ENCODE results near the gene KRTAP7-1. TPM values are rescaled to one million over a fixed set of nuclear protein-coding genes. Genes with fewer than 3 reads are reported as not detected.
A peak's percentile ranks its signal among the peaks of the same experiment; 100 is the strongest.

The KRTAP7-1 gene, protein sequence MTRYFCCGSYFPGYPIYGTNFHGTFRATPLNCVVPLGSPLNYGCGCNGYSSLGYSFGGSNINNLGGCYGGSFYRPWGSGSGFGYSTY
- polyA plus RNA-seq = not detected
- long read RNA-seq, donor 1 = 0 reads
- long read RNA-seq, donor 2 = 0 reads
- long read RNA-seq, donor 3 = 0 reads
- long read RNA-seq, donor 4 = 0 reads
- long read RNA-seq, donor 5 = 0 reads
- long read RNA-seq, donor 6 = 0 reads
- long read RNA-seq, donor 7 = 0 reads
- long read RNA-seq, donor 8 = 0 reads
- long read RNA-seq, donor 9 = 0 reads
- long read RNA-seq, donor 10 = 0 reads
- long read RNA-seq, donor 11 = 0 reads

DNA sequence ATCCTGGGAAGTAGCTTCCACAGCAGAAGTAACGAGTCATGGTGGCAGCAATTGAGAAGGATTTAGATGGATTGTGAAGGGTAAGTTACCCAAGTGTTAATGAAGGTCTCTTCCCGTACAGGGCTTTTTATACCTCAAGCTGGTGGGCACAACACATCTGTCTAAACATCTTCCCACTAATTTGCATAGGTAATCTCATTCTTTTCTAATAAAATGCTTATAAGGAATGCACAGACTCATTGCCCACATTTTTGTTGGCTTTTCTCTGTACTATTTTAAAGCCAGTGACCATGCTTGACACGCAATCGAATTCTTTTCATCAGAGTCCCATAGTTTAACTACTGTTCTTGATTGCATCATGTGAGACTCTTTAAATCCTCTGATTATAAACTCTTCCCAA lies at the start of gene KRTAP7-1:
Gene KRTAP7-1 (minus strand): TSS at position 101 of the 400 bp plus-strand sequence. CDS start 61 bp downstream, at position 40.
- Histone ChIP-seq H3K4me1 (ENCODE audit: control insufficient read depth, insufficient read depth, low read length) (no peaks in the 10 kb centered on the region), H3K27ac (ENCODE audit: low read length) (no peak within 1 kb of the TSS), H3K27me3 (ENCODE audit: control insufficient read depth, insufficient read depth, low read length) (no peaks in the 10 kb centered on the region), H3K36me3 (ENCODE audit: control insufficient read depth, insufficient read depth, low read length) (no peaks in the 10 kb centered on the region), H3K9me3 (ENCODE audit: control insufficient read depth, low read depth, low read length) (no peaks in the 10 kb centered on the region), H3K4me3 (ENCODE audit: low read length) (no peak within 1 kb of the TSS)
- no peak for DNase-seq
- 100% methylated on average over 1 of the region's 4 CpGs for WGBS (ENCODE audit: insufficient coverage, low lambda C conversion rate)

DNA sequence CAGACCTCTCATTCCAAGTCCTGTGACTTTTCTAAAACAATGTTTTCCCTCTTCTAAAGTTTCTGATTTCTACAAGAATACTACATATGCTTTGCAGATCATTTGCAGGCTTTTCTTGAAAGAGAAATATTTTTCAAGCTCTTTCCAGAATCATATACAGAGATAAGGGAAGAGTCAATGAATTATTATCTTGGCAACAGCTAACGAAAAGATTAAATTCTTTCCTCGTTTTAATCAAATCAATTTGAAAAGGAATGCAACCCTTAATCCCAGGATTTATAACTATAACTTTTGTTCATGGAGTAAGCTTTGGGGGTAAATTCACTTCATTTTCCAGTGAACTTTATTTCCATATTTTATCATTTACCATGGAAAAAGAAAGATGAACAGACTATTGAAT lies 45.0 kb upstream of the KRTAP7-1 start:
- no peaks in the 10 kb centered on the region for H3K4me1 ChIP-seq (ENCODE audit: control insufficient read depth, insufficient read depth, low read length)
- WGBS (ENCODE audit: insufficient coverage, low lambda C conversion rate) = 71% methylated on average over 2 of the region's 2 CpGs

DNA sequence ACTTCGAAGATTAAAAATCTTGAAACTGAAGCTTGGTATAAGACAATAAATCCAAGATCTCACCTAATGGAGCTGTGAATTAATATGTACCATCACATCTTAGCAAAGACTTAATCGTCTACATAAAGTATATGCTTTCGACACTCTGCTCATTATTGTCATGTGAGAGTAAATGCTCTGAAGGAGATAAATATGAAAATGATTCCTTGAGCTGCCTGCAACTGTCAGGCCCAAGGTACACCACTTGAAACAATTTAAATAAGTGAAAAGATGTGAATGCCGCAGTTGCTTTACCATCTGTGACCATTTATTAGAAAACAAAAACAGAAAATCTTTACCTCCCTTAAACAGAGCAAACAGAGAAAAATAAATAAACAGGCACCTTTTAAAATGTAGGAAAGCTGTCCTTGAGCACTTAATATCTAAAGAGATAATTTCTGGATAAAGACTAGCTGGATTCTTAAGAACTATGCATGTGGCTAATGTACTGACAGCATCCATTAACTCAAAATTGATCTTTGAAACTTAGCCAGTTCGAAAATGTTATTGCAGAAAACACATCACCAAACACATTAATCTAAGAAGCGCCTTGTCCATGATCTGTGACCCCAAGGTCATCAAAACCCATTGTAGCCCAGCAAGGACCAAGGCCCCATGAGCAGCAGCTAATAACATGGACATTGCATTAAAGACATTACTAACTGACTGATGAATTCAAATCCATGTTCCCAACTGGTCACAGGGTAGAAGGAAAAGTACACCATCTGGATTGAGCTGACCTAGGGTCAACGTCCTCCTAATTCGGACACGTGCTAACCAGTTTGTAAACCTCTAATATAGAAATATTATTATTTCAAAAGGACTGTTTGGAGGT lies 18.3 kb upstream of the KRTAP7-1 start:
- no peaks in the 10 kb centered on the region for H3K9me3 ChIP-seq (ENCODE audit: control insufficient read depth, low read depth, low read length)
- no peaks in the 10 kb centered on the region for H3K4me1 ChIP-seq (ENCODE audit: control insufficient read depth, insufficient read depth, low read length)
- 92% methylated on average over 4 of the region's 9 CpGs for WGBS (ENCODE audit: insufficient coverage, low lambda C conversion rate)
- H3K27me3 ChIP-seq (ENCODE audit: control insufficient read depth, insufficient read depth, low read length) = no peaks in the 10 kb centered on the region
- no peak for DNase-seq
- H3K27ac ChIP-seq (ENCODE audit: low read length) = no peak overlapping the region
- no peak overlapping the region for H3K4me3 ChIP-seq (ENCODE audit: low read length)
- H3K36me3 ChIP-seq (ENCODE audit: control insufficient read depth, insufficient read depth, low read length) = no peaks in the 10 kb centered on the region

More for the DNA sequence above, 45.0 kb upstream of the KRTAP7-1 start:
- no peak for DNase-seq
- Histone ChIP-seq H3K9me3 (ENCODE audit: control insufficient read depth, low read depth, low read length) (no peaks in the 10 kb centered on the region), H3K4me3 (ENCODE audit: low read length) (no peak overlapping the region), H3K27ac (ENCODE audit: low read length) (no peak overlapping the region), H3K27me3 (ENCODE audit: control insufficient read depth, insufficient read depth, low read length) (no peaks in the 10 kb centered on the region), H3K36me3 (ENCODE audit: control insufficient read depth, insufficient read depth, low read length) (no peaks in the 10 kb centered on the region)

DNA sequence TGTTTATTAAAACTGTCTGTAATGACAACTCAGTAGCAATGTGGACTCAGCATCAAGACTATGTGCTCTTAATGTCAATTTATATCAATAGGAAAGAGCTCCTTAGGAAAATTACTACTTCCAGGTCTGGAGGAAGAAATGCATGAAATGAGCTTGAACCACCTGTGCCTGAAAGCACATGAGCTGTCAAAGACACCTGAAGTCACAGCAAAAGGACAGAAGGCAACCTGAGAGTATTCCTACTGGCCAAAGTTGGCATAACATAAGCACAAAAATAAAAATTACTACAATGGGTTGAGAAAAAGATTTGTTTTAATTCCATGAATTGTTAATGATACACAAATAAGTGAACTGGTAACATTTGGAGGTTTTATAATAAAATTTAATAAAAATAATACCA lies 13.4 kb upstream of the KRTAP7-1 start:
- no peak for DNase-seq
- no peak overlapping the region for H3K4me3 ChIP-seq (ENCODE audit: low read length)

DNA sequence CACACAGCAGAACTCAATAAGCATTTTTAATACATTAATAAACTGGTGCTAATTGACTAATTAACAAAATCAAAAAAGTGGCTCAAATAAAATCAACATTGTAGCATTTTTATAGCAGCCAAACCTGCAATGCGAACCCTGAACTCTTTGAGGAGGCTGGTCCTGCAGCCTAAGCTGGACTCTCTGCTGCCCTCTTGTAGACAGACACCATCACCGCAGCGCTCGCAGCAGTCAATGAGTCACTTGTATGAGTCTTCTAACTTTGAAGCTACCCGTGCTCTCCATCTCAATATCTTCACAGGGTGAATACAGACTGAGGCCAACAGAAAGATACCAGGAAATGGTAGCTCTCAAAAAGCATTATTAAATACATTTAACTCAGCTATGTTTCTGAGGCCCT lies 9.7 kb upstream of the KRTAP7-1 start:
- Histone ChIP-seq H3K9me3 (ENCODE audit: control insufficient read depth, low read depth, low read length) (no peaks in the 10 kb centered on the region), H3K27me3 (ENCODE audit: control insufficient read depth, insufficient read depth, low read length) (no peaks in the 10 kb centered on the region), H3K4me1 (ENCODE audit: control insufficient read depth, insufficient read depth, low read length) (no peaks in the 10 kb centered on the region), H3K4me3 (ENCODE audit: low read length) (no peak overlapping the region), H3K36me3 (ENCODE audit: control insufficient read depth, insufficient read depth, low read length) (no peaks in the 10 kb centered on the region), H3K27ac (ENCODE audit: low read length) (no peak overlapping the region)
- peak in 1 of 2 donors; percentile 5 for DNase-seq
- WGBS (ENCODE audit: insufficient coverage, low lambda C conversion rate) = 60% methylated on average over 1 of the region's 5 CpGs

More for the DNA sequence above, 13.4 kb upstream of the KRTAP7-1 start:
- no peaks in the 10 kb centered on the region for H3K36me3 ChIP-seq (ENCODE audit: control insufficient read depth, insufficient read depth, low read length)
- no peaks in the 10 kb centered on the region for H3K27me3 ChIP-seq (ENCODE audit: control insufficient read depth, insufficient read depth, low read length)
- no peaks in the 10 kb centered on the region for H3K4me1 ChIP-seq (ENCODE audit: control insufficient read depth, insufficient read depth, low read length)
- H3K27ac ChIP-seq (ENCODE audit: low read length) = no peak overlapping the region
- H3K9me3 ChIP-seq (ENCODE audit: control insufficient read depth, low read depth, low read length) = no peaks in the 10 kb centered on the region

DNA sequence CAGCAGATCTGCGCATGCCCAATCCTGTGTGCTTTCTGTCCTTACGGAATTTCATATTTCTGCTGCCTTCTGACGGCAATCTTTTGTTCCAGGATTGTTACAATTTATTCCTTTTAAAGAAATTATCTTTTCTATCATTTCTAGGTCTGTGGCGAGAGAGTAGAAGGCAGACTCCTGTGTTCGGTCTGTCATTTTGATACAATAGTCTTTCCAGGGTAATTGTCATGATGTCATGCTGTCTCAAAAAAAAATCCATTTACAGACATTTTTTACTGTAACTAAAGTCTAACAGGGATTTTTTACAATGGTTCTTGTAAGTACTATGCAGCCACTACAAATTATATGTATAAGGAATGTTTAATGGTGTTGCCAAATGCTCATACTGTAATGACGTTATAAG lies 9.0 kb upstream of the KRTAP7-1 start:
- no peaks in the 10 kb centered on the region for H3K4me1 ChIP-seq (ENCODE audit: control insufficient read depth, insufficient read depth, low read length)
- H3K9me3 ChIP-seq (ENCODE audit: control insufficient read depth, low read depth, low read length) = no peaks in the 10 kb centered on the region
- H3K27me3 ChIP-seq (ENCODE audit: control insufficient read depth, insufficient read depth, low read length) = no peaks in the 10 kb centered on the region
- 89% methylated on average over 3 of the region's 6 CpGs for WGBS (ENCODE audit: insufficient coverage, low lambda C conversion rate)
- no peak overlapping the region for H3K27ac ChIP-seq (ENCODE audit: low read length)
- no peak overlapping the region for H3K4me3 ChIP-seq (ENCODE audit: low read length)
- no peak for DNase-seq
- H3K36me3 ChIP-seq (ENCODE audit: control insufficient read depth, insufficient read depth, low read length) = no peaks in the 10 kb centered on the region

DNA sequence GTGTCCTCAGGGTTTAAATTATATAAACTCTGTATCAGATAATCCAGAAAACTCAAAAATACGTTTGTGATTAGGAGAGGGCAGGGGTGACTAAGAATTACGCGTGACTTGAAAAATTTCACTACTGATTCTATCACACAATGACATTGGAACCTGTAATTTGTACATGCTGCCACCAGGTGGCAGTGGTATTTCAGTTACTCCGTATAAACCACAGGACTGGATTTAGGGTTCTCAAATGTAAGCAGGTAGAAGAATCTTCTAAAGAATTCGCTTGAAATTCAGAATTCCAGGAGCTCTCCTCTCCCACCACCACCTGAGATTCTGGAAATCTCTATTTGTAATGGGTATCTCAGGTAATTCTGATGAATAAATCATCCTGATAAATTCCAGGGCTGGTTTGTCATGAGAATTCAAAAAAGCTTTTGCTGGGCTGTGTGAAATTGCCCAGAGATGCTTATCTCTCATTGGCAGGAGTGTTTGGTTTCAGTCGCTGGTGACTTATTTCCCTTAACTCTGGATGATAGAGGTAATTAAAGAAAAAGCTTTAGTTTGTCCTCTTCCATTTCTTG lies 1.7 kb upstream of the KRTAP7-1 start:
- Histone ChIP-seq H3K27me3 (ENCODE audit: control insufficient read depth, insufficient read depth, low read length) (no peaks in the 10 kb centered on the region), H3K4me1 (ENCODE audit: control insufficient read depth, insufficient read depth, low read length) (no peaks in the 10 kb centered on the region), H3K4me3 (ENCODE audit: low read length) (no peak overlapping the region), H3K36me3 (ENCODE audit: control insufficient read depth, insufficient read depth, low read length) (no peaks in the 10 kb centered on the region), H3K27ac (ENCODE audit: low read length) (no peak overlapping the region), H3K9me3 (ENCODE audit: control insufficient read depth, low read depth, low read length) (no peaks in the 10 kb centered on the region)
- DNase-seq = no peak
- WGBS (ENCODE audit: insufficient coverage, low lambda C conversion rate) = 0% methylated on average over 1 of the region's 6 CpGs

DNA sequence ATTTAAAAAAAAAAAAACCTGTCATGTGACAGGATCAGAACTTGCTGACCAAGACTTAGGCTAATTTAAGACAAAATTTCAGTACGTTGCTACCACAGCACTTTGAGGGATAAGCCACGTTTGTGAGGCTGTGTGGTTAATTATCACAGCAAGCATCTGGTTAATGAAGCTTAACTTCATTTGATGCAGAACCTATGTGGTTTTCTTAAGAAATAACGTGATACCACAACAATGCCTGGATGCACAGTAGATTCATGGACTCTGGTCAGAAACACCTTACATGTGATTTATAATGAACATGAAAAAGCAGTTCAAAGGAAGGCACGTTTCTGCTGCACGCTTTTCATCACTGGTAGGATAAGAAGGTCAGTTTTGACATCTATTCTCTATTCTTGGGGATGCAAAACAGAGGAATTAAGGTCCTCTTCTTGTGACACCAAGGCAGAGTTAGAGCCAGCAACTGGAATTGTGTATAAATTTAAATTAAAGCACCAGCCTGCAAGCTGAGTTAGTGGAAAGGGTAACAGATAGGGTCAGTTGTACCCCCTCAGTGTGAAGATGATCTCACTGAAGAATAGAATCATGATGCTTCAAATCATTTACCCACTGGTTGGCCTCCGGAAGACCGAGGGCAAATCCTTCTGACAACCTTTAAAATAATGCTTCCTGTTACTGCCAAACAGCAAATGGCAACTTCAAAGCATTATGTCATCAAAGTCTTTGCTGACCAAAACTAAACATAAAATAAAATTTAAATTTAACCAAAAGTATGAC lies 10.5 kb downstream of the KRTAP7-1 start:
- H3K4me3 ChIP-seq (ENCODE audit: low read length) = no peak overlapping the region
- DNase-seq = no peak
- WGBS (ENCODE audit: insufficient coverage, low lambda C conversion rate) = no CpG with 5 or more reads among the region's 7 CpGs
- H3K36me3 ChIP-seq (ENCODE audit: control insufficient read depth, insufficient read depth, low read length) = no peaks in the 10 kb centered on the region
- no peak overlapping the region for H3K27ac ChIP-seq (ENCODE audit: low read length)
- H3K27me3 ChIP-seq (ENCODE audit: control insufficient read depth, insufficient read depth, low read length) = no peaks in the 10 kb centered on the region
- no peaks in the 10 kb centered on the region for H3K9me3 ChIP-seq (ENCODE audit: control insufficient read depth, low read depth, low read length)
- no peaks in the 10 kb centered on the region for H3K4me1 ChIP-seq (ENCODE audit: control insufficient read depth, insufficient read depth, low read length)

DNA sequence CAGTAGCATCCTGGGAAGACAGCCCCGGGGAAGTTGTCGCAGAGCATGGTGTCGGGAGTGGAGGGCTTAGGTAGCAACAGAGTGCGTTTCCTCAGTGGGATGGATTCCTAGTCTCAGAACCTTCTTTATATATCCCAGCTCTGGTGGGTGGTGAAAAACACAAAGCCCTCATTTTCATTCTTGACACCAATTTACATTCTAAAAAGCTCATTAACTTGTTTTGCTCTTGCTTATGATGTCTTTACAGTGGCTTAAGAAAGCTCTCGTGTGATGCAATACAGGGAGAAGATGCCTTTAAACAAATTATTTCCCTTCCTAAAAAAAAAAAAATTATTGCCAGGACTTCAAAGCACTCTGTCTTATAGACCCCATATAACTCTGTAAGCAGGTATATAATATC lies 16.4 kb downstream of the KRTAP7-1 start, which contains the start of gene KRTAP8-1:
Gene KRTAP8-1 (minus strand): TSS at position 101 of the 400 bp plus-strand sequence. CDS start 54 bp downstream, at position 47.
- no peak within 1 kb of the TSS for H3K4me3 ChIP-seq (ENCODE audit: low read length)
- no peak within 1 kb of the TSS for H3K27ac ChIP-seq (ENCODE audit: low read length)
- no peak for DNase-seq
- H3K36me3 ChIP-seq (ENCODE audit: control insufficient read depth, insufficient read depth, low read length) = no peaks in the 10 kb centered on the region
- H3K4me1 ChIP-seq (ENCODE audit: control insufficient read depth, insufficient read depth, low read length) = no peaks in the 10 kb centered on the region
- 89% methylated on average over 1 of the region's 5 CpGs for WGBS (ENCODE audit: insufficient coverage, low lambda C conversion rate)
- H3K27me3 ChIP-seq (ENCODE audit: control insufficient read depth, insufficient read depth, low read length) = no peaks in the 10 kb centered on the region
- no peaks in the 10 kb centered on the region for H3K9me3 ChIP-seq (ENCODE audit: control insufficient read depth, low read depth, low read length)

DNA sequence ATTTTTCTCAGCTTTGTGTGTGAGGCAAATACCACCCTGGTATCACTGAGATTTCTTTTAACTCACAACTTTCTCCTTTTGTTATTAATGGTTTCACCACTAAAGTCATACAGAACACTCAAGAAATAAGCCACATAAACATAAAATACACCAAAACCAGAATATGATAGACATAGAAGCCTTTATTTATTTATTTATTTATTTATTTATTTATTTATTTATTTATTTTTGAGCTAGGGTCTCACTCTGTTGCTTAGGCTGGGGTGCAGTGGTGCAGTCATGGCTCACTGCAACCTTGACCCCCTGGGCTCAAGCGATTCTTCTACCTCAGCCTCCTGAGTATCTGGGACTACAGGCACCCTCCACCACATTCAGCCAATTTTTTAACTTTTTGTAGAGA lies 29.0 kb downstream of the KRTAP7-1 start:
- H3K27me3 ChIP-seq (ENCODE audit: control insufficient read depth, insufficient read depth, low read length) = no peaks in the 10 kb centered on the region
- no peak overlapping the region for H3K27ac ChIP-seq (ENCODE audit: low read length)
- H3K36me3 ChIP-seq (ENCODE audit: control insufficient read depth, insufficient read depth, low read length) = no peaks in the 10 kb centered on the region
- H3K4me1 ChIP-seq (ENCODE audit: control insufficient read depth, insufficient read depth, low read length) = no peaks in the 10 kb centered on the region
- DNase-seq = no peak
- H3K4me3 ChIP-seq (ENCODE audit: low read length) = no peak overlapping the region
- WGBS (ENCODE audit: insufficient coverage, low lambda C conversion rate) = no CpG with 5 or more reads among the region's 1 CpG
- H3K9me3 ChIP-seq (ENCODE audit: control insufficient read depth, low read depth, low read length) = no peaks in the 10 kb centered on the region
